OCI-M2 (cell line): ENCODE data around the gene REN.

Experiments used
- DNase-seq: peaks from one replicate; lab custom pipeline; 2025; ENCODE audit not compliant: unreplicated experiment; lab: John Stamatoyannopoulos, UW

Gene REN

DNA sequence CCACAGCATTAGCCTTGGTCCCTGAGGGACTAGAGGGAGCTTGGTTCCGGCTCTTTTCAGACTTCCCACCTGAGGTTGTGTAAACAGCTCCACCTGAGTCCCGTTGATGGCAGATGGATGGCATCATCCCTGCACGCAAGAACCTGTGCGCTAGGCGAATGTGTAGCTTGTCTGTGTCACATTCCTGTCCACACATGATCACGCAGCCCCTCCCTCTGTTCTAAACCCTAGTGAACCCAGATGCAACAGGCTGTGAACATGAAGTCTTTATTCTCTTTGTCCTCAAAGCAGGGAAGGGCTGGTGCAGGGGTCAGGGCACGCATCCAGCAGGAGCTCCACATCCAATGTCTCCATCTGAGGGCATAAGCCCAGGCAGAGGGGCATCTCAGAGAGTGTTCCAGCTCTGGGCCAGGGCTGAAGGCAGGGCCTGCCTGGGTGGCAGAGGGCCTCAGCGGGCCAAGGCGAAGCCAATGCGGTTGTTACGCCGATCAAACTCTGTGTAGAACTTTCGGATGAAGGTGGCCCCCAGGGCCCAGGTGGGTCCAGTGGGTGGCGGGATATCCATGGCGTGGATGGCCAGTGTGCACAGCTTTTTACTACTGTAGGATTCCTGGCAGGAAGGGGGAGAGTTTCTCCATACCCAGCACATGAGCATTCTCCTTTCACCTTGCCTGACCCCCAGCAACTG is 11.4 kb downstream of the REN start:
- DNase-seq = no peak

DNA sequence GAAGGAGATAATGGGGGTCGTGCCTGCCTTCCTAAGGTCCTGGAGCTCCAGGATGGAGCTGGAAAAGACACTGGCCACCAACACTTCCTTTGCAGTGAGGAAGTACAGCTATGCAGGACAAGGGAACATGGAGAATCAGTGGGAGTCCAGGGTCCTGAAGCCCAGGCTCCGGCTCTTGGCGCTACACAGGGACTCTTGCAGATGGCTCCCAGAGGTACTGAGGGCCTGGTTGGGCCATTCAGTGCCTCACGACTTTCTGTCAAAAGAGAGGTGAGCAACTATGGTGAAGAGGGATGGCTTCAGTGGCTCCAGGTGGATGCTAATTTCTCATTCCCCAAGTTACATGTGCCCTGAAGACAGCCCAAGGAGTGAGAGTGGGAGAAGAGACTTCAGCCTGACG is 12.5 kb downstream of the REN start:
- DNase-seq = no peak

DNA sequence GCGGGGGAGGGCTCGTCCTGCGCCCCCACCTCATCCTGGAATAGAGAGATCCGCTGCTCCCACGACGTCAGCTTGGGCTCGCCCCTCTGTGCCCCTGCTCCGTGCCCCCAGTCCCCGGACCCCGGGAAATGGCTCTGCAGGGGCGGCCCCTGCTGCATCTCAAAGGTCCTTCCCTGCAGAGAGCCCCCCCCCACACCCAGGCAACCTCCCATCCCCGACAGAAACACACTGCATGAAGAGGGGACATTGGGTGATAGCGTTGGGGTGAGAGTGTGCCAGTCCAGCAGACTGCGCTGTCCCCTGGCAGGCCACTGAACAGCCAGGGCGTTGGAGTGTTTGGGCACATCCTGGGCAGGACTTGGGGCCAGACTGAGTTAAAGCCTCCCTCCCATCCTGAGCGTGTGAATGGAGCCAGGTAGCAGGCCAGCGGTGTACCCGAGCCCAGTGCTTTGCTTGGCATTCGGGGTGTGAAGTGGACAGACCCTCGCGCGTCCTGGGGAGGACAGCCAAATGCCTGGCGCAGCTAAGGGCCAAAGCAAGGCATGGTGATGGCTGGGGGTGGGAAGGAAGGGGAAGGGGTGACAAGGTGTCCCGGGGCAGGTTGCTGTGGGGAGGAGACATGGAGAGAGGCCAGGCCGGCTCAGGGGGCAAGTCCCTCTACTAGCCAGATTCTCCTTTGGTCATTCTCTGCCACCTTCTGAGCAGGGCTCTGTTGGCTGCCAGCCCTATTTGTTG is 13.7 kb downstream of the REN start:
- no peak for DNase-seq

DNA sequence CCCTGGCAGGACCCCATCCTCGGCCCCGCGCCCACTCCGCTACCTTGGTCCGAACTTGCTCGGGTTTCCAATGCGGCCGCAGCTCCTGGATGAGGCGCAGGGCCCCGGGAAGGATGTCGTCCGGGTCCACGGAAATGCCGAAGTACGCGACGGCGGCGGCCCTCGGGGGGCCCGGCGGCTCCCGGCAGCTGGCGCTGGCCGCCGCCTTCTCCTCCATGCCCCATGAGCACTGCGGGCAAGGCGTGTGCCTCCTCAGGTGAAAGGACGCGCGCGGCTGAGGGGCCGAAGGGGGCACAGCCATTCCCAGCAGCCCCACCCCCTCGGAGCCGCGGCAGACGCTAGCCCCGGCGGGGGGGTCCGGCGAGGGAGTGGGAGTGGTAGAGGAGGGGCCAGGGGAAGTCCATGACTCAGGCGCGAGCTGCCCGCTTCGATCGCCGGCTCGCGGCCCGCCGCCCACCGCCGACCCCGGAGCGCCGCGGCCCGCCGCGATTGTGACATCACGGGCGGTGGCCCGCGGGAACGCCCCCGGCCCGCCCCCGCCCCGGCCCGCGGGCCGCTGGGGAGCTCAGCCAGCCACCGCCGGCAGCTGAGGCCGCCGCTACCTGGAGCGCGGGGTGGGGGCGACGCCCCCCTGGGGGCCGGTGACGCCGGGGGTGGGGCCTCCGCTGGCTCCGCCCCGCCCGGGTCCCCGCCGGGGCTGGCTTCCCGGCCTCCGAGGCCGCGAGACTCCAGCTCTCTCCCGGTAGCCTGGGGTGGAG is 14.4 kb downstream of the REN start, which contains the start of gene ETNK2:
Gene ETNK2, minus strand, starts transcription at position 493 of the 758 bp plus-strand sequence. Its CDS starts 192 bp downstream, at position 301.
- no peak for DNase-seq

GRCh38 chr1:204150702-204151551 is 15.2 kb downstream of the REN start:
- no peak for DNase-seq

GRCh38 chr1:204149635-204150565 is 16.2 kb downstream of the REN start:
- DNase-seq = no peak

DNA sequence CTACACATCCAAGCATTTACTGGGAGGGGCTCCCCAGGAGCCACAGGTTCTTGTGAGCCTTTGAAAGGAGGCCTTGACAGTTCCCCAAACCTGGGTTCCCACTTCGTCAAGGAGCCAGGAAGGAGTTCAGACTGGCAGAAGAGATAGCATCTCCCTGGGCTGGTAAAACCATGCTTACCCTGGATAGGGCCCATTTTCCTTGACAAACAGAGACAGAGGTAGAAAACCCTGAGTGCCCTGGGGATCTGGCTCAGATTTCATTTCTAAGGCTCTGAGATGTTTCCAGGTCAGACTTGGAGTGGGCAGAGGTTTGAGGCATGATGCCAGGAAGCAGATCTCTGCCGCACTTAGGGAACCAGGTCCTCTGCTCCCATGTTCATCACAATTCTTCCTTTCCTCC is 17.0 kb downstream of the REN start:
- no peak for DNase-seq

- DNase-seq = no peak
These were observed 18.4 kb downstream of the REN start for GRCh38 chr1:204147406-204148383.

DNA sequence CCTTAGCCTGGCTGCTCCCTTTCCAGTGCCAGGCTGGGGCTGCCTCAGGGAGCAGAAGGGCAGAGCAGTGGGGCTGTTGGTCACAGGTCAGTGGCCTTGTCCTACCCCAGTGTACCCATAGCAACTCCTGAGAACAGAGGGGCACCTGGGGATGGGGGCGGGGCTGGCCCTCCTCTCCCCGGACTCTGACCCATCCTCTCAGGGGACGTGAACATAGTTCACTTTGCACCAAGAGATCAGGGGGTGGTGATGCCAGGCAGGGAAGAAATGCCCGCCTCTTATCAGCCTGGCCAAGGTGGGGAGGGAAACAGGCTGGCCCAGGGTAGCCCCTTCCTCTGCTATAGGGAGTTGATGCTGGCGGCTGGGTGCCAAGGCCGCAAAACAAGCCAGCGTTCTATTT is 19.2 kb downstream of the REN start:
- no peak for DNase-seq

- DNase-seq = no peak
These were observed 19.8 kb downstream of the REN start for GRCh38 chr1:204146309-204146708.

DNA sequence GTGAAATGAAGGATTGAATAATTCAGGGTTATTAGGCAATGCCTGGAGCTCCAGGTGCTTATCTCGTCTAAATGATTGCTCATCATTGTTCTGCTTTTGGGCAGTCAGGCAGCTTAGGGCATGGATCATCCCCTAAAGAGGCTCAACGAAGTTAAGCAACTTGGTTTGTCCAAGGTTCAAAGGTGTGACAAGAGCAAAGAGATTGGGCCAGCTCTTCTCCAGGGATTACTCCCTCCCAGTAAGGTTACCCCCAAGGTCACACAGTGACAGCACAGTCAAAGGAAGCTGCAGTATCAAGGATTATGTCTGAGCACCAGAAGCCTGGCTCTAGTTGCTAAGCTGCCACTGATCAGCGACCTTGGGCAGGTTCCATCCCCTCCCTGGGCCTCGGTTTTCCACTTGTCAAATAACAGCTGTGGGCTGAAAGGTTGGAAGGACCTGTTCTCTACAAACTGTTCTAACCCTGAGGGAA is 21.1 kb downstream of the REN start:
- no peak for DNase-seq

DNA sequence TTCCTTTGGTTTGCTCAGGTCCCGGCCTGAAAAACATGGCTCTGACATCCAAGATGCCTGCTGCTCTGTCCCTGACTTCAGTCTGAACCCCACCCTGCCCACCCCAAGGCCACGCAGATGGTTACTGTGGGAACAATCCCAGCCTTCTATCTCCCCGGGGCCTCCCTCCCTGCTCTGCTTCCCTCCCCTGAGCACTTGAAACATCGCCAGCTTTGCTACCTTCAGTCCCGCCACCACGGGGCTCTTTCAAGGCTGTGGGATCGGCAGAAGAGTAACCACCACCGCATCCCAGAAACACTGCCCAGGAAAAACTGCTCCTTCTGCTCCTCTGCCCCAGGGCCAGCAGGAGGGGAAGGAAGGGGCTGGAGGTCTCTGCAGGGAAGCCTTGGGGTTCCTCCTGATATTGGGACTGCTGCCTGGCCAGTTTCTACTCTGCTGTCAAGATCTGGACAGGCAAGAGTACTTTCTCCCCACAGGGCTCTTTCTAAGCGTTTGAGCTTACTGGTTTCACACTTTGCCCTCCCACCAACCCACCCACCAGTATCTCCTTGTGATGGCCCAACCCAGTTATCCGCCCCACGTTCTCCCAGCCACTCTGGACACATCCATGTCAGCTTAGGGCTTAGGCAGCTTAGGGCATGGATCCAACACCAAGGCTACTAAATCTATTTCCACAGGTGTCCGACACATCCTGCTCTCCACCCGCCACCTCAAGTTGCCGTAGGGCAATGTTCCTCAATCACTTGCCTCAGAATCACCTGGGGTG is 22.7 kb downstream of the REN start:
- no peak for DNase-seq

- no peak for DNase-seq
These were observed 23.8 kb downstream of the REN start for GRCh38 chr1:204142032-204142974.

DNA sequence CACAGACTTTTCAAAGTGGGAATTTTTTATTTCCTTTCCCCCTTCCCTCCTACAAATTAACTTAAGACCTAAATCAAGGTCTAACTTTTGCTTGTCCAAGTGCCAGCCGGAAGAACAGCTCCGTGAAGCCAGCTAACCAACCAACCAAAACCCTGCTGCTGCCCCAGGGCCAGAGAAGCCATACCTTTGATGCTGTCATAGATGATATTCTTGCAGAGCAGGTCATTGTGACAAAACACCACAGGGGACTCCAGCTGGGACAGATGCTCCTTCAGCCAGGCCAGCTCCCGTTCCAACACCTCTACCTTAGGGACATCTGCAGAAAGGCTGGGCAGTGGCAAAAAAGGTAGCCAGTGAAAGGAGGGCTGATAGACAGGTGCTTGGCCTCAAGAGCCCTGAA is 25.0 kb downstream of the REN start:
- DNase-seq = no peak

DNA sequence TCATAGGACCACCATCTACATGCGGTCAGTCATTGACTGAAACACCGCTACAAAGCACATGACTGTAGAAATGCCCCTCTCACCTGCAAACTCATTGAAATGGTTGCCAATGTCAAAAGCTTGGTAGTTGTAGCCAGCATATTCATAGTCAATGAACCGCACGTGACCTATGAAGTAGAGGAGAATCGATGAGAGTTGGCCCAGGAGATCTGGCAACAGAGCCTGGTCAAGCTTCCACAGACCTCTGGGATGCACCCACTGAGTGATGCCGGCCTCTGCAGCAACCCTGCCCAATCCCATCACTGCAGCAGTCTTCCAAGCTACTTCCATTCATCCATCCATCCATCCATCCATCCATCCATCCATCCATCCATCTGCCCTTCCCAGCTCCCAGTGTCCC is 26.2 kb downstream of the REN start:
- DNase-seq = no peak

GRCh38 chr1:204139088-204139487 is 27.0 kb downstream of the REN start:
- no peak for DNase-seq

GRCh38 chr1:204136814-204137213 is 29.3 kb downstream of the REN start:
- no peak for DNase-seq
